Left hindlimb (tissue), 1 donor: Measurements from ENCODE around the gene MAP3K1.
"Not testable (repeated sequence)": the region's sequence is repeated elsewhere in the genome, so short reads cannot be mapped to it uniquely, and the experiment has no call there.

Source experiments
- DNase-seq: peaks from one replicate; pipeline ENCODE4 v3.0.0-alpha.2; 2018

Gene MAP3K1

DNA sequence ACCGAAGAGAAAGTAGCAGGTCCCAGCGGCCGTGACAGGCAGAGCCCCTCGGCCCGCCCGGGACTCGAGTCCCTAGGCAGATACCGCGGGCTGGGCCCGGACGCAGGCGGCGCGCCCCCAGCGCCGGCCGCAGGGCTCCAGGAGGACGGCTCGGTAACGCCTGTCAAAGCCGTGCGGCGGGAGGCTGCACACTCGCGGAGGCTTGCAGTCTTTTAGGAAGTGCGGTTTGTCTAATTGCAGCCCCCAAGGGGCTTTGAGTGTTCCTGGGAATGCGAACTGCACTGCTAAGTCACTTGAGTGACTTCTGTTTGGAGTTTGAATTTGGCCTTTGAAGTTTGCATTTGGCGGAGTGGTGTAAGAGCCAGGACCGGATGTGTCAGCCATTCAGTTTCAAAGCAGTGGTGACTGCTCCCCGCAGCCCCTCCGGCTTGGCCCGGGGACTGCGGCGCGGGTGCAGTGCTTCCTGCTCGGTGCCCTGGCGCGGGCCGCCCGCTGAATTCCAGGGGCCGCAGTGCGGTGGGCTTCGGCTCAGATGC lies 1.3 kb downstream of the MAP3K1 start:
- DNase-seq: peak; percentile 73

DNA sequence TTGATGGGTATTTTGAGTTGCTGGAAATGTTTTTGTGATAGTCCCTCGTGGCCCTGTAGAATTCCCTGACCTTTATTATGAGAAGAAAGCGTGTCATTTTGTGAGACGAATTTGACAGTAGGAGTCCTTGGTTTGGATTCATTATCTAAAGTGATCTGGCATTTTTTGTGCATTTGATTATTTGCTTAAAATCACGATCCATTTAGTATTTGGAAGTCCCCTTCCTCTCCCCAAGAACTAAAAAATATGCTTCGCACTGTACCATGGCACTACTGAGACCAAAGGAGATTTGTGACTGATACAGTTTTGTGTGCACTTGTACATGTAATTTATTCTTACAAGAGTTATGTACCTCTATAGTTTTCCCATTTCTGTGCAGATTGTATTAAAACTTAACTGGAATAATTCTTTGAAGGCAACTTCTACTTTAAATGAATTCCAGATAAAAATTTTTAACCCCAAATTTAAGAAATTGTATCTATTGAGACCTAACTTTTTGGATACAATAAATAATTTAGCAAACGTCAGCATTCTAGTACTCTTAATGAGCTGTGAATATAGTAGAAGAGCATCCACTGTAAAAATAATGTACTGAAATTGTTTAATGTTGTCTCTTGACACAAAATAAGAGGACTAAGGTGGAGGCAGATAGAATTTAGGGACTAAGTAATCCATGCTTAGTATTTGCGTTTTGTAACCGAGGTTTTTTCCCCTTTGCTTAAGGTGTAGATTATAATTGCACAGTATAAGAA lies 2.1 kb downstream of the MAP3K1 start:
- DNase-seq: no peak

DNA sequence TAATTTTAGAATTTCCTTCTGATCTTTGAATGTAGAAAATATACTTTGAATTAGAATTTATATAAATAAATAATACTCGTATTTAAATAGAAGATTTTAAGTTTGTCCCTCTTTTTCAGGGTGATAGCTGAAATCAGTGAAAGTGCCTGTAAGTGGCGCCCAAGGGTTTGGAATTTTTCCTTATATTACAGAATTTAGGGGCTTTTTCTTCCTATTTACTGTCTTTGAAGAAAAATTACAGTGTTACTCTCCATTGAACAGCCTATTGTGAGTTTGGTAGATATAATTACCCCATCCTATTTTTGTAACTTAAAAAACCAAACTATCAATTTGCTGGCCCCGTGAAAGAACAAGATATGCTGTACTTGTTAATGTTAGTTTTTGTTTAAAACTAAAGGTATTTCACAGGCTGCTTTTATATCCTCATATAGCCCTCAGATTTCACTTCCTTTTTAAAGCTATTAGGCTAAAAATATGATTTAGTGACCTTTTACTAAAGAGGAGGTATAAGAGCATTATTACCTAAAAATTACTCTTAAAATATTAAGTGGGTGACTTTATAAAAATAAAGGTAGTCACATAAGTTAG lies 3.2 kb downstream of the MAP3K1 start:
- DNase-seq: no peak

DNA sequence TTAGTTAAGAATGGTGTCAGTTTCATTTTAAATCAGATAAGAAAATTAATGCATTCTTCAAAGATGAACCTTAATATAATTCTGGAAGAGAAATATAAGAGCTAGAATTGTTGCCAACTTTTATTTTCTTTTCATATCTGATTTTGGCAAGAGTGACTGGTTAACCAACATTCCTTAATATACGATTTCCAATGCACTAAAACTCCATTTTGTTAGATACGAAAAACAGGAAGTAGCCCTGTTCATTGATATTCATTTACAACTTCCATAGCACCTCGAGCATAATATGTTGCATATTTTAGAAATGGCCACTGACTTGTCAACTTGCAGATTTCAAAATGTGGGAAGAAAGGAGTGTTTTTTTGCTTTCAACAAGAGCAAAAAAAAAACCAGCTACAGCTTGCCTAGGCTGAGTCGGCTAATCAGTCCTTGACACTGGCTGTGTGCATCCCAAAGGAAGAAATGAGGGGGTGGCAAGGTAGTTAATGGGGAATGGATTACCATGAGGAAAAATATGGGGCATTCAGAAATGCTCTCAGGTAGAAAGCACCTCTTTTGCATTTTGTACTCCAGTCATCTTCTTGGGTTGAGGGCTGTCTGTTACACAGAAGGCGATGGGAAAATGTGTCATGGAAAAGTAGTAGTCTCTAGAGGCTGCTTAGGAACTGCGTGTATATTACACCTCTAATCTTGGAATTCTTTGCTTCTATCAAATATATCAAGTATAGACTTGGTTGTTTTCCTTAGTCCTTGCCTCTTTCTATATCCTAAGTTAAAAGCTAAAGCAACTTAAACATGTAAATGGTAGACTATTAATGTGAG lies 3.9 kb downstream of the MAP3K1 start:
- DNase-seq: no peak

DNA sequence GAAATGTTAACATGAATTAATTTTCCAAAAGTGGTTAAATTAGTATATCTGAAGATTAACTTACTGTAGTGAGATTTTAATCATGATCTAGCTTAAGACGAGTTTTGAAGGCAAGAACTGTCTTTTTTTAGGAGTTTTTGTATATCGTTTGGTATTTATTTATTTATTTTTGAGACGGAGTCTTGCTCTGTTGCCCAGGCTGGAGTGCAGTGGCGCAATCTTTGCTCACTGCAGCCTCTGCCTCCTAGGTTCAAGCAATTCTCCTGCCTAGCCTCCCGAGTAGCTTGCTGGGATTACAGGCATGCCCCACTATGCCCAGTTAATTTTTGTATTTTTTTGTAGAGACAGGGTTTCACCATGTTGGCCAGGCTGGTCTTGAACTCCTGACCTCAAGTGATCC lies 6.5 kb downstream of the MAP3K1 start:
- DNase-seq: not testable (repeated sequence)

DNA sequence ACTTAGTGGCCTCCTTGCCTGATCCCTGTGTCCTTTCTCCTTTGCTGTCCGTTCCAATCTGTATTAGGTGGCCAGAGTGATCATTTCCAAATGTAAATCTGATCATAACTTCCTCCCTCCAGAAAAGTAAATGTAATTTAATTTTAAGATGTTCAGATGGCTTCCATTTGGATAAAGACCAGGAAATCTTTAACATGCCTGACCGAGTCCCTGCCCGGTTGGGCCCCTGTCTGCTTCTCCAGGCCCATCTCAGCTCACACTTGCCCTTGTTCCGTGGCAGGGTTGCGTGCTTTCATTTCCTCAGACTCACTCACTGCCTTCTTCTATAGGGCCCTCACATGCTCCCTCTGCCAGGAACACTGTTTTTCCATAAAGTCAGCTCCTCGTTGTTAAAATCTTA lies 7.6 kb downstream of the MAP3K1 start:
- DNase-seq: no peak

DNA sequence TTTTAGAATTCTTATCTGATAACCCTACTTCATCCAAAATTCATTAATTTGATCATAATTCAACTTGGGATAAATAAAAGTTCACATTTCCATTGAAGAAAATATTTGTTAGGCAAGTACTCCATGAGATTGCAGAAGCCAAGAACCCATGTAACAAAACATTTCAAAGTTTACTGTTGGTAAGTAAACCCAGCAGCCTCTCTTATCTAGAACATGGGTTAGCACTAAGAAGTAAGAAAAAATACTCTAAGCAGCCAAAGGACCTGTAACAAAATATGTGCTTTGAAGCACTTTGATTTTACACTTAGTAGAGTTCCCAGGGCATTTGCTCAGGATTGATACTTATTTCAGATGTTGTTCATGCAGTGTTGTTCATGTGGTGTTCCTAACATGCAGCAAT lies 8.7 kb downstream of the MAP3K1 start:
- DNase-seq: no peak

DNA sequence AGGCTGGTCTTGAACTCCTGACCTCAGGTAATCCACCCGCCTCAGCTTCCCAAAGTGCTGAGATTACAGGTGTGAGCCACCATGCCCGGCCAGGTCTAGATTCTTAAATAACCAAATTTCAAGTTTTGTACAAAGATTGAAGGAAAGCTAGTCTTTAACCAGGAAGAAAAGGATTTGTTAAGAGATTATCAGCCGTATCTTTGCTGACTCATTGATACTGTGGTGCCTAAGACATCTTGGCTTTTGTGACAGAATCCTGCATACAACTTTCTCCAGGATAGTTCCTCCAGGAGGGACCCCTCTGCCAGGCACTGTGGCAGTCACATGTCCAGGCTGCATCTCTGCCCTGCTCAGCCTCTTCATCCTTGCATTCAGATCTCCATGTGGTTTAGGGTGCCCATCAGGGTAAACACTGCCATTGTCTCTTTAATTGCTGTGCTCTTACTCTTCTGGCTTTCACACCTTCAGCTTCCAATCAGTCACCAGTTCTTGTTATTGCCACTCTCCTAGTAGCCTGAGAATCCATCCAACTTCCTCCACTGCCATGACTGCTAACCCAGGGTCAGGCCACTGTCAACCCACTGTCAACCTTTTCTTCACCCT lies 10.0 kb downstream of the MAP3K1 start:
- no peak for DNase-seq

DNA sequence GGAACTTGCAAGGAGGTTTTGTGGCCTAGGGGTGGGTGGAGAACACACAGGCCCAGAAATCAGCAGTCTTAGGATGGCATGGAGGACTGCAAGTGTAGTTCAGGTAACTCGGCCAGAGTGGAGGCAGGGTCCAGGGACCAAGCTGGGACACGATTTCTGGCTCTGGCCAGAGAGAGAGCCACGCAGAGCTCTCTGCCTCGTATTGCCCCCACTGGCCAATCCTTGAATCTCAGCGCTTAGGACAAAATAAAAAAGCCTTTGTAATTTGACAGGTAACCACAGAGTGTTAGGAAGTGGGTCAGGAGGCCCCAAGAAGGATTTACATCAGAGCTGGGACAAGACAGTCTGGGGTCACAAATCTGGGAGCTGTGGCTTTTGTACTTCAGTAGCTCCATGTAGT lies 11.7 kb downstream of the MAP3K1 start:
- DNase-seq: no peak

DNA sequence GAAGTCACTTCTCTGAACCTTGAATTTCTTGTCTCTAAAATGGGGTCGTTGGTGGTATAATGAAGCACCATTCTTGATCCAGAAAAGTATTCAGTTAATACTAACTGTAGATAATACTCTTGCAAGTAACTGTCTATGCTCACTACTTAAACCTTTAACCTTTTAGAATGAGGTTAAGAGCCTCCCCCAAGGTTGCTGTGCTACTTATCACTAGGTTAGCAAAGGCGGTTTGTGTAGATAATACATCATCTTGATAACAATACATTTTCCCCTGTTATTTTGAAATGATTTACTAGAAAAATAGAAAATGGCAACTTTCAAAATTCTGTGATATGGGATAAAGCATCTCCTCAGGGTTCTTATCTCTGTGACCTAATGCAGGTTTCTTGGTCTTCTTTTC lies 12.6 kb downstream of the MAP3K1 start:
- no peak for DNase-seq

DNA sequence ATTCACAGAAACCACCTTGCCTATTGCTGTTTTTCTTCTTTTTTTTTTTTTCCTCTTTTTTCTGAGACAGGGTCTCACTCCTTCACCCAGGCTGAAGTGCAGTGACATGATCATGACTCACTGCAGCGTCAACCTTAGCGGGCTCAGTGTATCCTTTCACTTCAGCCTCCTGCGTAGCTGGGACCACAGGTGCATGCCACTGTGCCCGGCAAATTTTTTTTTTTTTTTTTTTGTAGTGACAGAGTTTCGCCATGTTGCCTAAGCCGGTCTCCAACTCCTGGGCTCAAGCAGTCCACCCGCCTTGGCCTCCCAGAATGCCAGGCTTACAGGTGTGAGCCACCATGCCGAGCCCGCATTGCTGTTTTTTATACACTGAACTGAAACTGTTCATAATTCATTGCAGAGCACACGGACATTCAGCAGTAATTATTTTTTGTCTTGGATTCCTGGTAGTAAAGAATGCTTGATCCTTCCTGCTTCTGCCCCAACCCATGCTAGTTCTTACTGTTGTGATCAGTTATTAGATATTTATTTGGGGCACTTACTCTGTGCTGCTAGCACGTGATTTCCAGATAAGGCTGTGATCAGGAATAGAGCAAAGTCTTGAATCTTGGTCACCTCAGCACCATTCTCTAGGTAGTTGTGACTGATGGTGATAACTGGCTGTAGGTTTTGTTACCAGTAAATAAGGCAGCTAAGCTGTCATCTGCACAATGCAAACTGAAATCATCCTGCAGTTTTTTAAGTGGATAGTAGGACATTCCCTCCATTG lies 14.0 kb downstream of the MAP3K1 start:
- no peak for DNase-seq

DNA sequence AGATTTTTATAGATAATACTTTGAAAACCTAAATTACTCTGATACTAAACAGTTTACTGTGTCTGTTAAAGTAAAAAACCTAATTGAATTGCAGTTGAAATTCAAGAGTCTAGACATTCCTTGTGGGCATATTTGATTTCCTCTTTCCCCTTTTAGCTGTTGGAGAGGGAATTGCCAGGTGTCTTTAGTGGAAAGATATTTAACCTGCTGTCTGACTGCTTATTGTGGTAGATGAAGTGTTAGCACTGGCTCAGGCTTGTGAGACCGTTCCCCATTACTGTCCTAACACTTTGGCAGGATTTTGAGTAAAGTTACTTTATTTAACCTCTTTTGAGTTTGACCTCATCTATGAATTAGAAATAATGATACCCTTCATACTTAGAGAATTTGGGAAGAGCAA lies 16.4 kb downstream of the MAP3K1 start:
- no peak for DNase-seq

DNA sequence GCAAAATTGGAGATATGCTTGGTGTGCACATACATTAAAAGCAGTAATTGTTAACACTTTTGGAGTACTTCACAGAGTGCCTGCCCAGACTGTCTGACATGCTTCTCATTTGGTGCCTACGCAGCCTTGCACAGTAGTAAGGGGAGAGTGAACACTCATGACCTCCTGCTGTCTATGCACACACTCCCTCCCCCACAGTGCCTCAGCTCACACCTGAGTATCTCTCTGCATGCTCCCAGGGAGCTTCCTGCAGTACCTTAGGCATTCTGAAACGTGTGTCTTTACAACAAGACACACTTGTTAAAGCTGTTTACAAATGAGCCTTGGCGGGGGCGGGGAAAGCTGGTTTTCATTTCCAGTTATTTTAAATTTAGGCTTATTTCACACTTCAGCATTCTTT lies 18.0 kb downstream of the MAP3K1 start:
- no peak for DNase-seq

DNA sequence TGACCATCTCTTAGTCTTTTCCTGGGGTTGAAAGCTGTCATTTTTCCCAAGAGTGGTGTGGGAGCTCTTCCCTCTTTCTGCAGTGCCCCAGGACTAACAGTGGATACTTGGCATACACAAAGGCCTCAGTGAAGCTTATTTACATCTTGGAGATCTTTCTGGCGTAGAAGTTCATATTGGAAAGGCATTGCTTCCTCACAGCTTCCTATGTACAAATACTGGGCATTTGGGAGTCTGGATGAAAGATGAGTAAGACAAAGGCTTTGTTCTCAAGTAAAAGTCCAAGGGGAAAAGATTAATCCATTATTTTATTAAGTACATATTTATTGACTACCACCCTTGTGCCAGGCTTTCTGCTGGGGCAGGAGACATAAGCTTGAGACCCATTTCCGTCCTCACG lies 22.0 kb downstream of the MAP3K1 start:
- no peak for DNase-seq

DNA sequence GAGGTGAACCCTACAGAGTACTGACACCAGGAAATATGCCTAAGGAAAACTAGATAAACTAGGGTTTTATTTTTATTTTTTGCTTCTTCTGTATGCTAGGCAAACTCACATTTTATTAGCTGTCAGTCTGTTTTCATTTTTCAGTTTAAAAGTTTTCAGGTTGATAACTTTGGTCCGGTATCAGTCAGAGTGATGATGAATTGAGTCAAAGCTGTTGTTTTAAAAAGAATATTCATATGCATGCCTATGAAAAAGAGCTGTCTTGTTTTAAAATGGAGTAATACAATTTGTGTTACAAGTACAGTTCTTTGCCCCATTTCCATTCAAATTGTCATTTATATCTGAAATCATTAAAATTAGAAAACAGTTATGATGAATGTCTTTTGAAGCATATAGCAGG lies 22.6 kb downstream of the MAP3K1 start:
- no peak for DNase-seq

DNA sequence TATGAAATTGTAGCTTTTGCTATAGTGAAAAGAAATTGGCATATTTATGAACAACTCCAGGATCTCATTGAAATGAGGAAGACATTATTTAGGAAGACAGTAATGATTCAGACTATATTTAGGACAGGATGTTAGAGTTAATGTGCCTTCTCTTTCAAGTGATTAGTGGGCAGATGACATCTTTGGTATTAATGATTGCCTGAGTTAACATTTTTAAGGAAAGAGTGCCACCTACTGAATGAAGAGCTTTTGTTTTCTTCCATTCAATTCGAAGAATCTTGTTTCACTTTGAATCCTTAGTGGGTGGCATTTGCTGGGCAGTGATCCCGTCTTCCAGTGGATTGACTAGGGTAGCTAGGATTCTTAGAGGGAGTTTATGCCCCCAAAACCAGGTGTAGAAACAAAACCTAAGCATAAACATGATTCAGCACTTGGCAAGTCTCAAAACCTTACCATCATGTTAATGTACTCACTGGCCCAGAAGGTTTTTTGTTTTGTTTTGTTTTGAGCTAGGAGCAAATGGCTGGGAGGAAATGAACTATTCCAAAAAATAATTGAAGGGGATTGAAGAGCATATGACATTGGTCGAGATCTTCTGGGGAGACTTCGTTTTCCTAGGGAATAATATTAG lies 23.2 kb downstream of the MAP3K1 start:
- DNase-seq: no peak

DNA sequence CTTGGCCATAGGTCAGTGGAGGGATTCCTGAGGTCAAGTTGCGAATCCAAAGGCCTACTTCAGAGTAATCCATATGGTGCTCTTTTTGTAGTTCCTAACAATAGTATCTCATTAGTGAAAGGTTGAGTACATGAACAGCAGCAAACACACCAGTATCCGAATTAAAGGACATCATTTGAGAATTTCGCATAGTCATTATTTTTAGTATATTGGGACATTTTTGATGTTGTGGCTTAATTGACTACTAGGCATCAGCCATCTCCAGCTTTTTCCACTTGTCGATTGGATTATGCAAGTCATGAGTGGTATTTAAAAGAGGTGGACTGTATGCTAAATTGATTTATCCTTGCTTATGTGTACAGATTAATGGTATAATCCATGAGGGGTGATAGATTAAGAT lies 23.7 kb downstream of the MAP3K1 start:
- DNase-seq: no peak

DNA sequence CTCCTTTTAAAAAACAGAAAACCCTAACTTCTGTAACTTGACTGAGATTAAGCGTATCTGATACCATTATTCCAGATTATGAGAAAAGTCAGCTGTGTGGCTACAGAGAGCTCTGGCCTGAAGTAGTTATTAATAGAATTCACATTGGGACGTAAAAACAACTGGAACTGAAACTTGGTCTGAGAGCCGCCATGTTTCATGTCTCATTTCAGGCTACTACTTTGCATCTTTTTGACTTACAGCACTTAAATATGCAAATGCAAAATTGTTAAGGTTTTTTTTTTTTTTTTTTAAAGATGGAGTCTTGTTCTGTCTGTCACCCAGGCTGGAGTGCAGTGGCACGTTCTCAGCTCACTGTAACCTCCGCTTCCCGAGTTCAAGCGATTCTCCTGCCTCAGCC lies 25.2 kb downstream of the MAP3K1 start:
- no peak for DNase-seq

DNA sequence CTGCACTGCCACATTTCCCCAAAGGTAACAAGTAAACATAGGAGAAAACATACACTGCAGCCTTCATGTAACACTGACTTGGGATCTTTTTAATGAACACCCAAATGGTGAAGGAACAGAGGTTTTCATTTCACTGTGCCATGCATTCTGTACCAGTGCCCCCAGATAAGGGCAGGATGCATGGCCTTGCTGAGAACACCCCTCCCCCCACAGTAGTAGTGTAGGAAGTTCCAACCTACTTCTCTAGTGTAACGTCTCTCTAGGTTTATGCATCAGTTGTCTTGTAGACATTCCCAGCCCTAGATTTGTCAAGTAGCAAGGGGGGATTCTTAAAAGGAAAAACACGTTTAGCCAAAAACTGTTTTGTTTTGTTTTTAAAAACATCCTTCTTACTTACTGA lies 29.9 kb downstream of the MAP3K1 start:
- DNase-seq: no peak

DNA sequence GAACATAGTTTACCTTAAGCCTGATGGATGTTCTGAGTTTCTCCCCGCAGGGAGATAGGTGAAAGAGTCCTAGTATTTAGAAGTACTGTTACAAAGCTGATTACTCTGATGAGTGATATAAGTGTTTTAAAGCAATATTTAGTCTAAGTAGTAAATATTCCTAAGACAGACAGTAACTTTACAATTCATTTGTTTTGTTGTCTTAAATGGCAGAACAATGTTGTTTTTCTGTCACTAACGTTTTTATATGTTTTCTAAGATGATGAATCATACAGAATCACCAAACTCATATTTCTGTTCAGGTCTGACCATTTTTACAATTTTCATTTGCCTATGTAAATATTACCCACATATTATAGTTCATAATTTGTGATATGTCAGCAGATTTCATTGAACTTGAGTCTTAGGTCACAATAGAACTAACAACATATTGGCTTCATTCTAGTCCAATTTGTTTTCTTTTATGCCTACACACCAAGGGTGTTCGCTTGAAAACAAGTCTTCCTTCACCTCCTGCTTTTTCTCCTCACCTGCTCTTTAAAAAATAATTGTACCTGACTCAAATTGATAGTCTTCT lies 30.6 kb downstream of the MAP3K1 start:
- DNase-seq: no peak

DNA sequence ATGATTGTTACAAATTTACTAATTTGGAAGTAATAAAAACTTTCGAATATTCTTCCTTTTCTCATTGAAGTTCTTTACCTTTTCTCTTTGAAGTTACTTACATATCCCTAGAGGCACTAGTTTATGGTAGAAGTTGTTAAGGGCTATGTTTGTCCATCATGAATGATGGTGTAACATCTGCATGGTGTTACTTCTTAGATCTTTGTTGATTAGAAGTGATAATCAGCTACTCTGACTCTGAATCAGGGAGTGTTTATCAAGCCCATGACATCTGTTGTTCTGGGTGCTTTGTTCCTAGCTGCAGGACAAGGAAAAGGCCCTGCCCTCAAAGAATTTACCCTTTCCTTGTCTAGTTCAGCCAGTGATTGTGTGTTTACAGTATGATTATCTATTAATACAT lies 32.9 kb downstream of the MAP3K1 start:
- DNase-seq: no peak

DNA sequence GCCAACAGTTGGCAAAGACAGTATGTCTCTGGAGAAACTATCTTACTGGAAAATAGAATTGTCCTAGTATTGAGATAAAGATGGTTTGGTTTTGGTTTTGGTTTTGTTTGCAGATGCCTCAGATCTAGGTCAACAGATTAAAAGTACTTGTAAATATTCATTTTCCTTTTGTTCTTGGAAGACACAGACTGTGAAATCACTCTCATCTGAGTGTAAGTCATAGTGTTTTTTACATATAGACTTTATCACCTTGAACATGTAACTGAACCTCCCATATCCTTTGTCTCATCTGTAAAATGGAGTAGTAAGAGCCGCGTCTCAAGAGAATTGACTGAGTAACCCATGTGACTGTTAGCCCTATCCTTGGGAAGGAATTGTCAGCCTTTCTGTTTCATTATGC lies 34.3 kb downstream of the MAP3K1 start:
- DNase-seq: no peak
